GM19328 (cell line): ENCODE measurements around the gene SH2D7.

Experiments used
- ATAC-seq: cut with Tn5 transposase; IDR thresholded peaks from one replicate; pipeline ENCODE4 v1.9.1; 2021; ENCODE audit warnings: mild to moderate bottlenecking, moderate library complexity; ENCODE audit not compliant: unreplicated experiment

SH2D7 gene

DNA sequence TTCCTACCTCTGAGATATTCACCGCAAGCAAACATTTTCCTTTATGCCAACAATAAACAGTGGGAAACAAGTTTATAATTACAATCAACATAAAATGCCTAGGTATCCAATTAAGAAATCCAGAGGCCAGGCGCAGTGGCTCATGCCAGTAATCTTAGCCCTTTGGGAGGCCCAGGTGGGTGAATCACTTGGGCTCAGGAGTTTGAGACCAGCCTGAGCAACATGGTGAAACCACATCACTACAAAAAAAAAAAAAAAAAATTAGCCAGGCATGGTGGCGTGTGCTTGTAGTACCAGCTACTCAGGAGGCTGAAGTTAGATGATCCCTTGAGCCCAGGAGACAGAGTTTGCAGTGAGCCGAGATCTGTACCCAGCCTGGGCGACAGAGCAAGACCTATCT, 32.1 kb upstream of the SH2D7 start:
- no peak for ATAC-seq

- no peak for ATAC-seq
These were observed 30.4 kb upstream of the SH2D7 start for GRCh38 chr15:78061963-78062427.

DNA sequence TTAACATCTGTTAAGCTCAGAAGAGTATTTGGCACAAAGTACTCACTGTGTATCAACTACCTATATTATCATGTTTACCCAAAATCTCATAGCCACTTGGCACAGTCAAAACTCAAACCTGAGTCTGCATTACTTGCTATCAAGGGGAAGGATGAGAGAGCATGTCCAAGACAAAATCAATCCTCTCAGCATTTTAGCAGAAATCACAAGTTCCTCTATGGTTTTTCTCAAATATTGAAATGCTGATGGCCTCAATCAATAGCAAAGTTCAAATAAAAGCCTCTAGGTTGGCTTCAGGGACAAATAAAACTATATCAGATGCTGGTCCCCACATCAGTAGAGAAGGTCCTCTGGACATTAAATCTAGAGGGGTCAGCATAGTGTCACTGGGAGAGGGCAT, 29.1 kb upstream of the SH2D7 start:
- no peak for ATAC-seq

GRCh38 chr15:78063970-78064385, 28.4 kb upstream of the SH2D7 start:
- ATAC-seq: no peak

GRCh38 chr15:78064544-78064943, 27.8 kb upstream of the SH2D7 start:
- ATAC-seq: no peak

GRCh38 chr15:78065284-78065872, 27.0 kb upstream of the SH2D7 start:
- ATAC-seq: no peak

GRCh38 chr15:78065973-78066946, 26.1 kb upstream of the SH2D7 start:
- ATAC-seq: peak; percentile 44

DNA sequence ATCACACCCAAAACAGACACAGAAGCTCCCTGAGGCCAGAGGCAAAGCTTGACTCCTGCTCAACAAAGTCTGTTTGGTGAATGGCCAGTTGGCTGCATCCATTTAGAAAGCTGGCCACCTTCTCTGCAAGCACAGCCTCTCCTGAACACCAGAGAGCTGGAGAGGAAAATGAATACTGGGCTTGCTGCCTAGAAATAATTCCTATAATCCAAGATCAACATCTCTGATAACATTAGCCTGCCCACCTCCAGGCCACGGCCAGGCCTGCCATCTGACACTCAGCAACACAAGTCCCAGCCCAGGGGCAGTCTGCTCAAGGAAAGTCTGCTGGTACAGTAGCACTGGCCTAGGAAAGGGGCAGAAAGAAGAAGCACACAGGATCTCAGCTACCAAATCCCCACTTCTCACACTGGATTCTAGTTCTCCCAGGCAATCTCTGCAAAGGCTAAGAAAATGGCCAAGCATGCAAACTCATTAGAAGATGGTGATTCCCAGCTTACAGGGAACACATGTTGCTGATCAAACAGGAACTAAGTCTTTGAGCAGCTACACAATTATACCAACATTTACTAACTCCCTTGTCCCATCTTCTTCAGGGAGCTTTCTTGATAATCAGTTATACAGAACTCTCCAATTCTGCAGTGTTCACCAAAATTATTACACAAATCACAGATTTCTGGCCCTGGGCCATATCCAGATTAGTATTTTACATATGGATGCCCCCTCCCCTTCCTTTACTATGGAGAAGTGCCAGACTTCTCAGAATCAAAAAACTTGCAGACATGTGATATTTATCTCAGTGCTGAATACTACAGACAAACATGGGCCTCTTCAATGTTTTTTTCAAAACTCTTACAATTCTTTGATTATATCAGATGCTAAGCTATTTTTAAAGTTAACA, 24.8 kb upstream of the SH2D7 start:
- no peak for ATAC-seq

- ATAC-seq: no peak
These were observed 23.3 kb upstream of the SH2D7 start for GRCh38 chr15:78069052-78069414.

- ATAC-seq: no peak
These were observed 22.8 kb upstream of the SH2D7 start for GRCh38 chr15:78069462-78070029.

DNA sequence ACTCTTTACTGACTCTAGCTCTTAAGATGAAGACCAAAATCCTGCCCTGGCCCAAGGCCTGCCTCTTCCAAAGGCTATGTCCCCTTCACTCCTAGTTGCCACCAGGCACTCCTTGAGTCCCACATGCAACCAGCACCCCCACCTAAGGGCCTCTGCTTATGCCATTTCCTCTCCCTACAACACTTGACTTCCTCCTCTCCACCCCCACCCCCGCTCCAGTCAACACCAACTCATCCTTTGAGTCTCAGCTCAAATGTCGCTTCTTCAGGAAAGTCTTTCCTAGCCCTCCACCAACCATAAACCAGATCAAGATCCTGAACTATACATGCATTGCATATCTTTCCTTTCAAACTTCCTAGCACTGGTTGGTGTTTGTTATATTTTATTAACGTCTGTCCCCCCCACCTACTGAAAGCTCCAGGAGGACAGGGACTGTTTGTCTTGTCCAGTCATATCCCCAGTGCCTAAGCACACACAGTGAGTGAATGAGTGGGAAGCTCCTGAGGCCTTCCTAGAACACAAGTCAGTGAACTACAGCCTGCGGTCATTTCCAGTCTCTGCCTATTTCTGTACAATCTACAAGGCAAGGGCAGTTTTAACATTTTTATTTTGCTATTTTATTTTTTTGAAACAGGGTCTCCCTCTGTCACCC, 22.2 kb upstream of the SH2D7 start:
- no peak for ATAC-seq

DNA sequence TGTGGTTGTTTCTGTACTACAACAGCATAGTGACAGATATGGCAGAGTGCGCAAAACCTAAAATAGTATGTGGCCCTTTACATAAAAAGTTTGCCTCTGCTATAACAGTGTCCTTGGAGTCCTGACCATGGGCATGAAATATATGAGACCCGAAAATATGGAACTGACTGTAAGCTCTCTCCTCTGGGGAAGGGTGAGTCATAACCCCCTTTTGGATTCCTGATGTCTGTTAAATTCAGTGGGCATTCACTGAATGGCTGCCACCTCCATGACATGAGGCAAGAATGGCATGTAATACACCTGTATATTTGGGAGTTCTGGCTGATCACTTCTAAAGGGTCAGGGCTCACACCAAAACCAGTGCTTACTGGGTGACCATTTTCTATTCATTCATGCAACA, 21.0 kb upstream of the SH2D7 start:
- no peak for ATAC-seq

GRCh38 chr15:78072080-78072892, 20.1 kb upstream of the SH2D7 start:
- no peak for ATAC-seq

- ATAC-seq: no peak
These were observed 19.1 kb upstream of the SH2D7 start for GRCh38 chr15:78073046-78073787.

GRCh38 chr15:78075490-78076230, 16.7 kb upstream of the SH2D7 start:
- no peak for ATAC-seq

DNA sequence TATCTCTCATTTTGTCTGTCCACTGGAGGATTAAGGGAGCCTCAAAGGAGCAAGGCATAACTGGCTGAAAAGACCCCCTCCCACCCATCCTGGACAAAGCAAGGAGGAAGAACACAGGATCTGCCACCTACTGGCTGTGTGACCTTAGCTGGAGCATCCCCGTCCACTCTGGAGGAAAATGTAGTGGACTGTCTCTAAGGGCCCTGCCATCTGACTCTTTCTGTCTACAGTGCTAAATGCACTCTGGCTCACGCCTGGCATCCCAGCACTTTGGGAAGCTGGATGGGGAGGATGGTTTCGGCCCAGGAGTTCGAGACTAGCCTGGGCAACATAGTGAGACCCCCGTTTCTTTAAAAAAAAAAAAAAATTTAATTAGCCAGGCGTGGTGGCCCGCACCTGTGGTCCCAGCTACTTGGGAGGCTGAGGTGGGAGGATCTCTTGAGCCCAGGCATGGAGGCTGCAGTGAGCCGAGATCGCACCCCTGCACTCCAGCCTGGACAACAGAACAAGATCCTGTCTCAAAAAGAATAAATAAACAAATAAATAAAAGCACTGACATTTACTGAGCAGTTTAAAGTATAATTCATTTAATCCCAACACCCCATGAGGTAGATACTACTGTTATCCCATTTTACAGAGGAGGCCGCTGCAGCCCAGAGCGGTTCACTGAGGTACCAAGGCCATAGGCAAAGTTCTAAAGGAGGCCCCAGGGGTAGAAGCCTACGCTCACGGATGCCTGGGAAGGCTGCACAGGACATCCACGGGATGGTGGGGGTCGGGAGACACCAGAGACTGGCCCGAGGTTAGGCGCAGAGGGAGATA, 15.9 kb upstream of the SH2D7 start:
- no peak for ATAC-seq
